GM12891 (cell line): ENCODE results near the gene SIRPA.

ENCODE experiments used
- PAX5 ChIP-seq: IDR thresholded peaks from 2 replicates; pipeline ENCODE4 v1.6.1; 2011; ENCODE audit warnings: low read length, moderate library complexity, mild to moderate bottlenecking; ENCODE audit not compliant: insufficient read depth, severe bottlenecking
- POLR2A ChIP-seq: IDR thresholded peaks from 2 replicates; pipeline ENCODE4 v1.6.1; 2011; ENCODE audit warnings: low read depth, low read length, control low read depth
- POLR2AphosphoS5 ChIP-seq: IDR thresholded peaks from 2 replicates; pipeline ENCODE4 v1.6.1; 2011; ENCODE audit warnings: low read depth, low read length, control low read depth
- SPI1 ChIP-seq: IDR thresholded peaks from 2 replicates; pipeline ENCODE4 v1.6.1; 2011; ENCODE audit warnings: low read depth, low read length, control low read depth
- TAF1 ChIP-seq: IDR thresholded peaks from 2 replicates; pipeline ENCODE4 v1.6.1; 2011; ENCODE audit warnings: low read depth, low read length, control low read depth

GRCh38 chr20:1863296-1863695 lies 31.9 kb upstream of the SIRPA start:
- no peak for TF ChIP-seq SPI1
- no peak for TF ChIP-seq POLR2A
- TF ChIP-seq POLR2AphosphoS5 = no peak
- TF ChIP-seq TAF1 = no peak
- TF ChIP-seq PAX5 = no peak
